ENCODE results near the gene CALML3.
A peak's percentile ranks its signal among the peaks of the same experiment; 100 is the strongest.

CALML3 gene

DNA sequence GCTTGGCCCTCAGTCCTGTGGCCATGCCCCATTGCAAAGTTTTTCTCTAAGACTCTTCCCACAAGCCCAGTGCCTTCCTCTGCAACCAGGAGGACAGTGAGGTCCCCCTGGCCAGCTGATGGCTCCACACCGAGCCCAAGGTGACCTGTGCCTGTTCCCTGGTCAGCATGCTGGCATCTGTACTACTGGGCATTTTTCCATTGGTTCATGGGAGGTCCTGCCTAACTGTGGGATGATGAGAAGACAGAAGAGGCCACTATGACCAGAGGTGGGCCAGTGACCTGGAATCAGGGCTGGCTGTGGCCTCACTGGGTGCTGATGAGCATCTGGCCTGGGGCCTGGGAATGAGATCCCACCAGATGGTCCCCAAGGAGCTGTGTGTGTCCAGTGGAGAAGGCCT, 20.2 kb downstream of the CALML3 start:
- no peak for DNase-seq

DNA sequence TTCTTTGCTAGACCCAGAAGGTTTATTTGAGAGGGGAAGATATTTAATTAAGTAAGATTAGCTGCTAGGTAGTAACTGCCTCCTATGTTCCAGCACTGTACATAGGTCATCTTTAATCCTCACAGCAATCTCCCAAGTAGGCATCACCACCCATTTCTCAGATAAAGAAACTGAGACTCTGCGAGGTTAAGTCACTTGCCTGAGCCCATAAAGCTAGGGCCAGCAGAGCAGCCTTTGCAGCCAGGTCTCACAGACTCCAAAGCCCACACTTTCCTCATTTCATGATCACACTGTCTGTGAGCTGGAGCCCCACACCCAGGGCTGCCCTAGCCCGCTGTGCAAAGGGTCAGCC, 20.6 kb downstream of the CALML3 start:
- no peak for DNase-seq

DNA sequence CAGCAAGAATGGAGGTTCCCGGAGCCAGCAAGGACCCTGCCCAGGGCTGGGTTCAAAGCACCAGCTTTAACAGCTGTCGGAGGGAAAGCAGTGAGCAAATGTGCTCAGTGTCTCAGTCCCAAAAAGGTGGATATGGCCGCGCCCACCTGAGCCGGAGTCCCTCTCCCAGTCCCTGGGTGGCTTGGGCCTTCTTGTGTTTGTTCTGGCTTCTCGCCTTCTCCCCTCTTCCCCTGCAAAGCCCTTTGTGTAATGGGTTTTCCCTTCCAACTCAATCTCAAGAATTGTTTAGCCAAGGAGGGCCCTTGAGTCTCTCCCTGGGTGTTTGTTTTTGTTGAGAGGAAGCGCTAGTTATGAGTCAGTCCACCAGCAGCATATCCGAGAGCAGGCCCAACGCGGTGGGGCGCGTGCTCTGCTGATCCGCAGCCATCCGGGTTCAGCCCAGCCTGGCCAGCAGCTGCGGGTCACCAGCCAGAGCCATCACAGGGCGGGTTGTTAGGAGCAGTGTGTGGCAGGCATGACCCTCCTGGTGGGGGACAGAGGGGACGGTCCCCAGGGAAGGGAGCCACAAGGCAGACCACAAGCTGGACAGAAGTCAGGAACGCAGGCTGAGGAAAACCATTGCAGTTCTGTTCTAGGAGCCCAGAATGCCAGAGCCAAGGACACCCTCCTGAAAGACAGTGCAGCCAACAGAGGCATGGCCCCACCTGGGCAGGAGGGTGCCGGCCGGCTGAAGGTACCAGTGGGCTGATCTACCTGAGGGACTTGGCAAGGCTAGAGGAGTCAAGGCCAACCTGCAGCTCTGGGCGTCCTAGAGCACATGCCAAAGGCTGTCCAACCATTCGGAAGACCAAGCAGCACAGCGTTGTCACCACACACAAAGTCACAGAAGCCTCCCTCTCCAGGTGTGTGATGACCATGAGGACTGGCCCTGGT, 21.3 kb downstream of the CALML3 start:
- DNase-seq, result peak; percentile 53

DNA sequence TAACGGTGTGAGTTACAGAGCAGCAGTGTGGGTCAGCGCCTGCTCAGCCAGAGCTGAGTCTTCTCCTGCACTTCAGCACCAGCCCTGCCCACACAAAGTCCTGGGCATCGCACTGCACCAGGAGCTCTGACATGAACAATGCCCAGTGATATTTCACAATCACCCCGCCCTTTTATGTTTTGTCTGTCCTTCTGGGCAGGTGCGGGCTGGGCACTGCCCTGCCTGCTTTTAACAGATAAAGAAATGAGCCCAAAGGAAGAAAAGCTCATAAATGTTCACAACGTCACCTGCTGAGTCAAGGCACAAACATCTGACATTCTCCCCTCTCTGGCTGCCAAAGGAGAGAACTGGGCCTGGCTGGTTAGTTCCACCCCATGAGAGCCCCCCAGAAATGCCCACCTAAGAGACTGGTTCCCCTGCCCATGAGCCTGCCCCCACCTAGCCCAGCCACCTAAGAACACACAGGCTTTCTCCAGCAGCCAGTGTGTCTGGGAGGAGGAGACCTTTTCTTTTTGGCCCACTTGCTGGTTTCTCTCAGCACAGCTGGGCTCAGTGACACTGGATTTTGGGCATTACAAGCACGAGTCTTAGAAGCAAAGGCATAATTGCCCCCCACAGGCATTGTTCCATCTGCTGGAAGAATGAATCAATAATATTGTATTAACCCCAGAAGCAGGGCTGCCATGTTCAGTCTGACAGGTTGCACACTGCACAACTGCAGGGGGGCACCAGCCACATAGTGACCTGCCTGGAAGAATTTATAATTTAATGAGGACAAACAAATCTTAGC, 22.3 kb downstream of the CALML3 start:
- peak; percentile 42 for DNase-seq

DNA sequence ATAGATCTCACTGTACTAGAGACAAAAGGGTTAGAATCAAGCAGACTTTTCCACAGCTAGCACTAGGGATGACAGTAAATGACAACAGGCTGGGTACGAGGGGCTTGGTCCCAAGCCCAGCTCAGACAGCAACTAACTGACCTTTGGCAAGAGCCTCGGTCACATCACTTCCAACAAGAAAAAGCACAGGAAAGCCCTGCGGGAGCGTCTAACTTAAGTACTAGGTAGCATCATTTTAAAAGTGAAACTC, 22.8 kb downstream of the CALML3 start:
- no peak for DNase-seq

DNA sequence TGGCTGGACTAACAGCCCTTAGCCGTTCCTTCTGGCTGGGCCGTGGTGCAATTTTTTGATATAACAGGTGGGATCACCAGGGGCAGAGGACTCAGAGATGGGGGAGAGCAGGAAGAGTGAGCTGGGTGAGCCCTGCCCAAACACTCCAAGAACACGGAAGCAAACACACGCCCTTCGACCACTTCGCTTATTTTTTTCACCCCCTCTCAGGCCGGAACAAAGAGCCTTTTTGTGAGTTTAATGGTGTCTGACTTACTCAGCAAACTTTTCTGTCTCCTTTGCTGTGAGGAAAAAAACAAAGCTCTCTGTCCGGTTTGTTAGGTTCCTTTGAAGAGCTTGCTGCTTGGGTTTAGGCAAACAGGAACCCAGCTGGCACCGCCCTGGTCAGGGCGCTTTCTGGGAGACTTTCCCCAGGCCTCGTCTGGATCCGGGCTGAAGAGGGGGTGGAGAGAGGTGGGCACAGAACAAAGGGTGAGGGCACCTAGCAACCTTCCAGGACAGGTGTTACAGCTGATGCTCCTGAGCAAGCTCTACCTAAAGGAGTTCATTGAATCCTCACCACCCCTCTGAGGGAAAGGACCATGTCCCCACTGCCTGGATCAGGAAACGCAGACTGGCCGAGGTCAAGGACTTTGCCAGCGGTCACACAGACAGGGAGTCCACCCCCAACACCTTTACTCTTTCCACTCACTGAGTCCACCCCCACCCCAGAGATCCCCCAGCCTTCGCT, 23.3 kb downstream of the CALML3 start:
- DNase-seq, result peak; percentile 66

DNA sequence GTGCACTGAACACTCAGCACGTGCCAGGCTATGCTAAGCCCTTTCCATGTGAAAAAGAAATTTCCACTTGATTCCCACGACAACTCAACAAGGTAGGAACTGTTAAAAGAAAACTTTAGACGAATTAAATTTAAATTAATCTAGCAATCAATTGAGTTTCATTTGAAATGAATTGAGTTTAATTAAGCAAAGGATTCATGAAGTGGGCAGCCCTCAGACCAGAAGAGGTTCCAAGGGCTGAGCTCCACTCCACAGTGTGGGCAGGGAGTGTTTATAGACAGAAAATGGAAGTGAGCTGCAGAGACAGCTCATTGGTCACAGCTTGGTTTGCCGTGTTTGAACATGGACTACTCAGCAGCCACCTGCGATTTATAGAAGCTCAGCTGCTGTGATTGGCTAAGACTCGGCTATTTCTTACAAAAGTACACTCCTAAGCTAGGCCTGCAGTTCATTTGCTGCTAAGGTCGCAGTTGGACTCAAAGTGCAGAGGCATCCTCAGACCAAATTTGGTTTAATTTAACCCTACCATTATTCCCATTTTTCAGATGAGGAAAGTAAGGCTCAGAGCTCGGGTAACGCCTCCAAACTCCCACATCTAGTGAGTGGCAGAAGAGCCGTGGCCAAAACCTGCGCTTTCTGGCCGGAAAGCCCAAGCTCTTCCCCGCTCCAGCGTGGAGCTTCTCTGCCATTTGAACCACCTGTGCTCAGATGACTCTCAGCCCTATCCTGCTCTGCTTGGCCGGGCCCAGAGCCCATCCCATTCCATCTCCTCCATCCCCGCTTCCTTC, 24.9 kb downstream of the CALML3 start:
- DNase-seq, result peak; percentile 51

DNA sequence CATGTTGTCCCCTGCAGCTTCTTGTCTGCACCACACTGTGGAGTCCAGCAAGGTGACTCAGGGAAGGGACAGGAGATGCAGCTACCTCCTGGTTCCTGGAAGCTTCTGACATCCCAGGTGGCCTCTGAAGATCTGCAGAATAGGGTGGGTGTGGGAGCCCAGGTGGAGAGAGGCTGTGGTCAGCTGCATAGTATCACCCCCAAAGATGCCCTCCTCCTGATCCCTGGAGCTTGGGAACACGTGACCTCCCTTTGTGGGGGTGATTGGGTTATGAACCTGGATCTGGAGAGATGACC, 25.4 kb downstream of the CALML3 start:
- no peak for DNase-seq

DNA sequence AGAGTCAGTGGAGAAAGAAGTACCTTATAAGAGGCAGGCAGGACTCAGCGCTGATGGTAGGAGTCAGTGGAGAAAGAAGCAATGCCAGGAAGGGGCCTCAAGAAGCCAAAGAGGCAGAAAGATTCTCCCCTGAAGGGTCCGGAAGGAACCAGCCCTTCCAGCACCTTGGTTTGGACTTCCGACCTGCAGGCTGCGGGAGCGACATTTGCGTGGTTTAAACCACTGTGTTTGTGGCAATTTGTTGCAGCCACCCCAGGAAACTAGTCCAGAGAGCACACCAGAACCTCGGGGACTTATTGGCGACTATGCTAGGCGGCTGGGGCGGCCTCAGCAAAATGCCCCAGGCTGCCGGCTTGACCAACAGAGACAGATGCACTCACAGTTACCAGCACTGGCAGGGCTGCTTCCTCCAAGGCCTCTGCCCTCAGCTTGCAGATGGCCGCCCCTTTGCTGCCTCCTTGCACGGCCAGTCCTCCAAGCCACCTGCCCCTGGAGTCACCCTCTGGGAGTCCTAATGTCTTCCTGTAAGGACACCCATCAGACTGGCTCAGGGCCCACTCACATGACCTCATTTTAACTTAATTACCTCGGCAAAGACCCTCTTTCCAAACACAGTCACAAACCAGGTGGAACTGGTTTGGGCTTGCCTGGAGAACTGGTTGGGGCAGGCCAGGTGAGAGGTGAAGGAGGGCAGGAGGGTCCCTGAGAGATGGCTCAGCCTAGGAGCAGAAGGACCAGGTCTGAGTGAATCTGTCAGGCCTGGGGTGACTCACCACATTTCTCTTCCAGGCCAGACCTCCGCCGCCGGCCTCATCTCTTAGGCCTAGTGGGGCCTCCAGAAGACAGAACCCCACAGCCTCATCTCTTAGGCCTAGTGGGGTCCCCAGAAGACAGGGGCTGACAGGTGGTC, 26.1 kb downstream of the CALML3 start:
- DNase-seq, result peak; percentile 19

DNA sequence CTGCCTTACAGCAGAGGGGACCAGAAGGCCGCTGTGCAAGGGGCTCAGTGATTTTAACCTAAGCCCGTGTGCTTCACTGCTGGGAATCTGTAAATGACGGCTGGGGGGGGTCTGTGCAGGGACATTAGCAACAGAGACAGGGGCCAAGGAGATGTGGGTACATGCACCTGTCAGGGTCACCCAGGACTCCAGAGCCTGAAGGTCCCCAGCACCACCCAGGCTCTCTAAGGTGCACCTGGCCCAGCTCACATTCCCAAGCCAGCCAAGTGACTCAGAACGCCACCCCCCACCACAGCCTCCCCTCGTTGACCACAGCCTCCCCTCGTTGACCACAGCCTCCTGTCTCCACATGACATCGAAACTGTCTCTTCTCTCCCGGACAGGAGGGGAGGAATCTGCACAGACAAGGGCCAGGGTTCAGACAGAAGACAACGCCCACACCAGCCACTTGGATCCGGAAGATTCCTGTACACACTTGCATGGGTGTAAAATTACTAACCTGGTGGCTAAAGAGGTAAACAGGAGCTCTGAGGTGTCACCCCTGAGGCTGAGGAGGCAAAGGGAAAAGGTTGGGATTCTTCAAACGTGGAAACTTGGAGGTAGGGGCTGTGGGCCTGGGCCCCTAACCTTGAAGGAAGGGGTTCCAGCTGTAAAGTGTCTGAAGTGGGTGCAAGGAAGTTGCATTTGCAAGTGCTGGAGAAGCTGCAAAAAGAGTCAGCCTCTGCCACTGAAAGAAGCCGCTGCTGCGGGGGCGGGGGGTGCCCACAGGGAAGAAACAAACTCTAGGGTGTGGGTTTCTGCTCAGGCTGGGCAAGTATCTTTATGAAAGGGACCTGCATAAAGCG, 27.0 kb downstream of the CALML3 start:
- peak; percentile 17 for DNase-seq

DNA sequence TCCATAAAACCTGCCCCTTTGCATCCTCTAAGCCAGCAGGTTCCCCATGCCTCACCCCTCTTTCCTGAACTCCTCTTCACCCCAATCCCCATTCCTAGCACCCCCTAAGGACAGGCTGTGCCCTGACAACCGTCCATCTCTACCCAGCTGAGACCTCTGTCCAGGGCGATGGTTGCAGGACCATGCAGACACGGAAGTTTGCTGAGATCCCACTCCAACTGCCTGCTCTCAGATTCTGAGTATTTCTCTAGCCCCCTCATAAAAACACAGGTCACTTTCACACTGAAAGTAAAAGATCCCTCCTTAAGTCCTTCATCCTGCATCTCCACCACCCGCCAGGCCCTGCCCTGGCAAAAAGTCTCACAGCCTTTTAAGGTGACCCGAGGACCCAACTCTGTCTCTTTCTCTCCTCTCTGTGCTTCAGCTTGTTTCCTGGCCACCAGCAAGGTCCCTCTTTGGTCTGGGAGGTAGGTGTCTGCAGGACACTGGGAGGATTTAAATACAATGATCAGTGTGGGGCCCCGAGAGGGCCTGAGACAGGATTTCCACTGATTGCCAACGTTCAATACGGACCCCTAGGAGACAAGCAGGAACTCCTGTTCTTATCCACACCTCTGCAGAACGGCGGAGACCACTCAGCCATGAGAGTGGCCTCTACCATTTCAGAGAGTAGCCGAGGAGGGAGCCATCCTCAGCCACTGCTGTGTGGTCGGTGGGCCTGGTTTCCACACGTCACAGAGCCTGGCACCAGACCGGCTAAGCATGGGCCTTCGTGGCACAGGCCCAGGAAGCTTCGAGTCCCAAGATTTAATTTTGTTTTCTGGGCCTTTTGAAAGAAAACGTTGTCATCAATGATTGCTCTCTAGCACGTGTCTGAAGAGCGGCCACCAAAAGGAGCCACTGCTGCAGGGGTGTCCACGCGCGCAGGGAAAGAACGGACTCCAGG, 27.9 kb downstream of the CALML3 start:
- no peak for DNase-seq

DNA sequence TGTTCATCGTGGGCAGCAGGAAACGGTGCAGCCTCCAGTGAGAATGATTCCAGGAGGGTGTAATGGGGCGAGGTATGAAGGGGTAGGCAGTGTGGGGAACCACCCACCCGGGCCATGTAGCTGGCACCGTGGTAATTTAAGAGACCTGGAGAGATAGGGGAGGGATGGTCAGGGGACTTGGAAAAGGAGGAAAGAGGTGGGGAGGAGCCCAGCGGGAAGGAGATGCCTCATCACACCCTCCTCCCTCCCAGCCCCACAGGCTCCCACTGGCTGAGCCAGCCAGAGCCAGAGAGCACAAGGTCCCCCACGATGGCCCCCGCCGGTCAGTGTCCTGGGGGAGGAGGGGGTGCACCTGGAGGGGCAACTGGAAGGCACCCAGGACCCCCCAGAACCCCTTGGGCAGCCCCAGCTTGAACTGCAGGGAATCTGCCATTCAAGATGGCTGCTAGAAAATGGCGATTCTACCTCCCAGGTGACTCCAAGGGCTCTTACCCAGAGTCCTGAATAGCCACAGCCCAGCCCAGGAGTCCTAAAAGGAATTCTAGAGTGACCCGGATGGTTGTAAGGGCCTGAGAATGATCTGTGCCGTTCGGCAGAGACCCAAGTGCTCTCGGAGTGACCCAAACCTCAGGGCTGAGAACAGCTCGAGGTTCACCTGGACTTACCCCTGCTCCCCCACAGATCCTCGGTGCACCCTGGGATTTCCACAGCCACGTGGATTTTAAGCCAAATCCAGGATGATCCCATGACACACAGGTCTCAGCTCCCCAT, 28.8 kb downstream of the CALML3 start:
- DNase-seq, result no peak

DNA sequence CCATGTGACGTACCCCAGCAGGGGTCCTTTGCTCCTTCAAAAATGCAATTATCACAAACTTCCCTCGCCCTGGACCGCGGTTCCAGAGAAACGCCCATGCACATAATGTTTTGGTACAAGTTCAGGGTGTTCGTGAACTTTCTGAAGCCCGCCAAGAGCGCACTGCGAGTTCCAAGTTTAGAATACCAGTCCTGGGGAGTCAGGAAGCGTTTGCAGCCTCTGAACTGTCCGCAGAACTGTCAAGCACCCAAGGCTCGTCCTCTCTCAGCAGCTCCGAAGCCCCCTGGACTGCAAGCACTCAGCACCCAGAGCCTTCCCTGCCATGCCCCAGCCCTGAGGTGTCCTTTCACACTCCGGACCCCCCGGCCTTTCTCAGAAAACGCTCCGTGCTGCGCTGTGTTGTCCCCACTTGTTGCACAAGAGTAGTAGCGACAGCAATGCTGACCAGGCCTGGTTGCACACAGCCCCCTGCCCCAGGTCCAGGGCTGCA, 30.3 kb downstream of the CALML3 start:
- DNase-seq, result no peak

DNA sequence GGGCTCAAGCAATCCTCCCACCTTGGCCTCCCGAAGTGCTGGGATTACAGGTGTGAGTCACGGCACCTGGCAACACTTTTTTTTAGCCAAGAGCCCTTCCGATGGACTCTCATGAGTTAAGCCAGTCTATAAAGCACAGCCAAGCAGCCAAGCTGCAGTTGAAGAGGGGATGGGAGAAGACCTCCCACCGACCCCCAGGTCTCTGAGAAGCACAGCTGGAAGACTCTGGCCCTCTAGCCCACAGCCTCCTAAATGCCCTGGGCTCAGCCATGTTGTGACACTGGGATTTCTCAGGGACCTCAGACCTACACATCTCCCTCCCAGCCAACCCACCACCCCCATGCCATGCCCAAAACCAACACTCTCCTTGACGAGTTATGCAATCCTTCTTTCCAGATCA, 31.1 kb downstream of the CALML3 start:
- no peak for DNase-seq

DNA sequence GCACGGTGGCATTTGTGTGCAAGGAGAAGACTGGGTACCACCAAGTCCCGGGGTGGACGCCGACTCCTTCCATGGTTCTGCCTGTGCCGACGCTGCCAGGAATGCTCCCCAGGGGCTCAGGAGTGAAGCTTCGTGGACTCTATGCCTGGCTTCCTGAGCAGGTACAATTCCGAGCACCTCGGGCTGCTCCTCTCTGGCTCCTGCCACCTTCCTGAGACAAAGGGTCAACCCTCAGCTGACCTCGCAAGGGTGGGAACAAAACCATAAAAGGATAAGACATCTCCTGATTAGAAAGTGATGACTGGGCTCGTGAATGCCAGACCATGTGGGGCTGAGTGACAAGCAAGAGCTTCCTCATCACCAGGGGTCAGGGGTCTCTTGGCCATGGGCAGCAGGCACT, 31.8 kb downstream of the CALML3 start:
- no peak for DNase-seq

DNA sequence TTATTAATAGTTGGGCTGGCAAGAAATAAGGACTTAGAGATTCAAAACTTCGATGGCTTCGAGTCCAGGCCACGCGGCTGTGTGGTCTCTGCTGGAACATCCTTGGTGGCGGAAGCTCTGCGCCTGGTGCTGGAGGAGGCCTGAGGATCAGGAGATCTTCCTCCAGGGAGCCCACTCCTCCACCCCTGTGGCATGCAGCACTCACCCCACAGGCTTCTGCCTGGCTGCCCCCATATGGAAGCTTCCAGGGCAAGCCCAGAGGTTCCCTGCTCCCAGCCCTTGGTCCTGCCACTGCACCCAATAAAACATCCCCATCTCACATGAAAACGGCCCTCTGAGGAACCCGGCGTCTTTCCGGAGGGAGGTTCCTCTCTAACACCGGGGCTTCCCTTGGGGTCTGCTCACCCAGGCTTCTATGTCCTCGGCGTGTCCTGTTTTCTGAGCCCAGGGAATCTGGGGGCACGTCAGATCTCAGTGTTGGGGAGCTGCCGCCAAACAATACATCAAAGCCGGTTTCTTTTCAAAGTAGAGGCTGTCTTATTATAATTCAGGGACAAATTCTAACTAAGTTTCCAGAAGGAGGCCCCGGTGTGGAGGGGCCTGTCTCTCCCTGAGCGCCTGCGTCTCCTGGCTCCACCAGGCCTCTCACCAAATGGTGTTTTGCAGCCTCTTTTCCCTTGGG, 32.4 kb downstream of the CALML3 start:
- DNase-seq, result no peak

DNA sequence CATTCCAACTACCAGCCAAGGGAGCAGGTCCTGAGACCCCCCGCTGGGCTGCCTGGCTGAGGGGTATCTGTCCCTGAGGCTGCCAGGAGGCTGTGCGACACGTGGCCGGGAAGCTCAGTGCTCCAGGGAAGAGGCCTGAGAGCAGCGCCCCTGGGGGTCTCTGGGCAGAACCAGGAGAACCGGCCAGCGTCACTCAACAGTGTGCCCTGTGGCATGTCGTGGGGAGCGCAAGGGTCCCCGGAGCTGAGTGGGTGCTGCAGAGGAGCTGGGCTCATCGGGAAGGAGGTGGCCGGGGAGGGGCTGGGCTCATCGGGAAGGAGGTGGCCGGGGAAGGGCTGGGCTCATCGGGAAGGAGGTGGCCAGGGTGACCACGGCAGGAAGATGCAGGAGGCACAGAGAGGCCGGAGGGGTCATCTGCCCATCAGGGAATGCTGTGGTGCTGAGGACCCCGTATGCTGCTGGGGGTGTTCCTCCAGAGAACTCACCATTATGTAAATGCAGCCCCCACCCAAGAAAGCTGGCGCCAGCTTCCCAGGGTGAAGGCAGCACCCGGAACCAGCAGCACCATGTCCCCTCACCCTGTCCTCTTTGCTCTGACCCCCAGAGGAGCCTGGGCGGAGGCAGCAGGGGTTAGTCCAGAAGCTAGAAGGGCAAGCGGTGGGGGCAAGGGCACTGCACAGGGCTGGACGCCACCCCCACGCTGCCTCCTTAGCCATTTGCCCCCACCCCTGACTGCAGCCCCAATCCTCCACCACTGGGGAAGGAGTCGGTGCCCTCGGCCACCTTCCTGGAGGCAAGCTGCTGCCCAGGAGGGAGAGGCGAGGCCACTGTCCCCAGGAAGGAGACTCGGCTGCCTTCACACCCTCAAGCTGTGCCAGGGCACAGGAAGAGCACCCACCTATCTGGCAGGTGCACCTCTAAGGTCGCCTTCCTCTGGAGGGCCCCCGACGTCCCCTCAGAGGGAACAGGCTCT, 33.3 kb downstream of the CALML3 start:
- DNase-seq, result no peak

Data from NCI-H510A treated with DMSO at 0.1 percent for 48 hours (cell line).